A673 (cell line): Measurements from ENCODE around the gene MYEOV.

Source experiments
- CTCF ChIP-seq: fragments of 300-800, 200-600 bp; sonication (generic); conservative IDR thresholded peaks from 2 replicates; pipeline ENCODE4 v1.5.1; 2017; ENCODE audit warnings: low read depth, mild to moderate bottlenecking, antibody characterized with exemption, low read length, moderate library complexity, mixed read lengths
- EZH2 ChIP-seq: fragments of 200-600 bp; sonication (generic); IDR thresholded peaks from 2 replicates; pipeline ENCODE4 v1.6.1; 2017; ENCODE audit warnings: borderline replicate concordance, low read depth, mild to moderate bottlenecking, mixed read lengths, antibody characterized with exemption, low read length; ENCODE audit not compliant: poor library complexity, severe bottlenecking

DNA sequence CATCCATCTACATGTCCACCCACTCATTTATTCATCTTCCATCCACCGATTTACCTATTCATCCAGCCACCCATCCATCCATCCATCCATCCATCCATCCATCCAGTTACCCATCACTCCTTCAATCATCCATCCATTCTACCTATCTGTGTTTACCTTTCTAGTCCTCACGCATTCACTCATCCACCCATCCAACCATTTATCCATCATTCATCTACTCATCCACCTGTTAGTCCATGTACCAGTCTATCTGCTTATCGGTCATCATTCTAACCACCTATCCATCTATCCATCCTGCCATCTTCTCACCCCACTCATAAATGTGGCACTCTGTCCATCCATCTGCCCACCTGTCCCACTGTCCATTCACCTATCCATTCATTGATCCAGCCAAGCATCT is 21.9 kb upstream of the MYEOV start:
- TF ChIP-seq CTCF (no peak), EZH2 (no peak)
